SKM-1 treated with dmso at 0.1 percent for 144 hours (cell line): Measurements from ENCODE around the gene ZNF35.

Source experiments
- DNase-seq: peaks from one replicate; lab custom pipeline; 2025; ENCODE audit not compliant: unreplicated experiment; lab: John Stamatoyannopoulos, UW

Gene ZNF35

DNA sequence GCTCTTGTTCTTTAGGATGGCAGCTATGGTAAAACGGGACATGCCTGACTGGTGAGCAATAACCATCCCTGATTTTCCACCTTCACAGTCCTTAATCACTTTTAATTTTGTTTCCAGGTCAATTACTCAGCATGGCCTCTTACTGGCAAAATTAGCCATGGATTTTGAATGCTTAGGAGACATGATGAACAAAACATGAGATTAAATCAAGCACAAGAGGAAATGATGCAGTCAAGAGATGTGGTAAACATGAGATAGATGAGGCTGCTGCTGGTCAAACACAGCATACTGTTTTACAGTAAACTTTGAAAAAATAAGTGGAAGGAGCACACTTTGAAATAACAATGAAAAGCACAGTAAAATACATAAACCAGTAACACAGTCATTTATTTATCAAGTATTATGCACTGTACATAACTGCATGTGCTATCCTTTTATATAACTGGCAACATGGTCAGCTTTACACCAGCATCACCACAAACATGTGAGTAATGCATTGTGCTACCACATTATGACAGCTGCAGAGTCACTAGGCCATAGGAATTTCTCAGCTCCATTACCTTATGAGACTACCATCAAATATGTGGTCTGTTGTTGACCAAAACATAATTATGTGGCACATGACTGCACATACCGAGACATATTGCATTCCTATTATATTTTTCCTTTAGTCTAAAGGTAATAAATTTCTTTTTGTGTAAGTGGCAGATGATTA, 33.8 kb downstream of the ZNF35 start:
- DNase-seq: no peak

- DNase-seq: no peak
These were observed 36.7 kb downstream of the ZNF35 start for GRCh38 chr3:44685128-44685800.

DNA sequence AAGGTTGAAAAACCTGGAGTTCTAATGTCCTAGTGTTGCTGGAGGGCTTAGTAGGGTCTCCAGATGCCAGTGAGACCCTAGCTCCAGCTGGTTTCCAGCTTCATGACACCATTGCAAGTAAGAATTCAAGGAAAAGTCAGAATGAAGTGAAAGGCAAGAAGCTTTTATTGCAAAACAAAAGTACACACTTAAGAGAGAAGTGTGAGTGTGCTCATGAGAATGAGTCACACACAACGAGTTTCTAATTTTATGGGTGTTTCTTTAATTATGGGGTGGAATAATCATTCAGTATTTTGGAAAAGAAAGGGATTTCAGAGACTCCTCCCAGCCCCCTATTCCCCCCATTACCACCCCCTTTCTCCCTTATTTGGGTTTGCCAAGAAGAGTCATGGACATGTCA, 39.4 kb downstream of the ZNF35 start:
- no peak for DNase-seq
